Measurements from ENCODE around the gene PTK6.
"Not testable (repeated sequence)": the region's sequence is repeated elsewhere in the genome, so short reads cannot be mapped to it uniquely, and the experiment has no call there.

The PTK6 gene

GRCh38 chr20:63484651-63485403 lies 52.3 kb downstream of the PTK6 start:
- peaks cover 11% of the 10 kb centered on the region; the same call in 1 of the 2 replicates for H3K4me1 ChIP-seq
- no peak overlapping the region for H3K4me3 ChIP-seq
- no peaks in the 10 kb centered on the region for H3K9me3 ChIP-seq
- H3K36me3 ChIP-seq (replicated peaks), result peaks cover 20% of the 10 kb centered on the region
- H3K27me3 ChIP-seq (ENCODE audit: low read depth), result no peaks in the 10 kb centered on the region
- DNase-seq (ENCODE audit: low spot score in 2 of 2), result no peak
- in situ Hi-C loops (cut with MboI; ENCODE audit: low sequenced_read_pairs), result no loop called here

- in situ Hi-C loops (cut with MboI; ENCODE audit: low sequenced_read_pairs), result no loop called here
These were observed 52.9 kb downstream of the PTK6 start for GRCh38 chr20:63484236-63484635.

GRCh38 chr20:63483834-63484233 lies 53.3 kb downstream of the PTK6 start:
- peak in 1 of 2 experiments; percentile 60 for DNase-seq (ENCODE audit: low spot score in 2 of 2)
- in situ Hi-C loops (cut with MboI; ENCODE audit: low sequenced_read_pairs), result no loop called here
- peaks cover under 1% of the 10 kb centered on the region; the same call in 1 of the 2 replicates for H3K27me3 ChIP-seq (ENCODE audit: low read depth)
- H3K4me1 ChIP-seq, result peaks cover 11% of the 10 kb centered on the region; the same call in 1 of the 2 replicates
- no peak overlapping the region for H3K4me3 ChIP-seq
- peaks cover 10% of the 10 kb centered on the region for H3K36me3 ChIP-seq (replicated peaks)
- H3K9me3 ChIP-seq, result no peaks in the 10 kb centered on the region

More at GRCh38 chr20:63484236-63484635, 52.9 kb downstream of the PTK6 start:
- Histone ChIP-seq H3K4me1 (peaks cover 11% of the 10 kb centered on the region; the same call in 1 of the 2 replicates), H3K9me3 (no peaks in the 10 kb centered on the region), H3K4me3 (no peak overlapping the region), H3K27me3 (ENCODE audit: low read depth) (no peaks in the 10 kb centered on the region; the same call in 1 of the 2 replicates), H3K36me3 (replicated peaks) (peaks cover 14% of the 10 kb centered on the region)
- peak in 1 of 2 experiments; percentile 36 for DNase-seq (ENCODE audit: low spot score in 2 of 2)

- peaks cover 10% of the 10 kb centered on the region for H3K27me3 ChIP-seq (ENCODE audit: low read depth)
- in situ Hi-C loops (cut with MboI; ENCODE audit: low sequenced_read_pairs), result no loop called here
- no peak for DNase-seq (ENCODE audit: low spot score in 2 of 2)
- no peaks in the 10 kb centered on the region for H3K36me3 ChIP-seq (replicated peaks)
- no peaks in the 10 kb centered on the region for H3K9me3 ChIP-seq
- peaks cover 11% of the 10 kb centered on the region; the same call in 1 of the 2 replicates for H3K4me1 ChIP-seq
- H3K4me3 ChIP-seq, result no peak overlapping the region
These were observed 55.1 kb downstream of the PTK6 start for GRCh38 chr20:63482021-63482587.

- in situ Hi-C loops (cut with MboI; ENCODE audit: low sequenced_read_pairs), result no loop called here
- no peak for DNase-seq (ENCODE audit: low spot score in 2 of 2)
- Histone ChIP-seq H3K4me1 (peaks cover 11% of the 10 kb centered on the region; the same call in 1 of the 2 replicates), H3K27me3 (ENCODE audit: low read depth) (peaks cover 11% of the 10 kb centered on the region), H3K4me3 (no peak overlapping the region), H3K9me3 (no peaks in the 10 kb centered on the region), H3K36me3 (replicated peaks) (no peaks in the 10 kb centered on the region)
These were observed 55.7 kb downstream of the PTK6 start for GRCh38 chr20:63481503-63481902.

- H3K9me3 ChIP-seq; H3K4me3 ChIP-seq; in situ Hi-C loops (cut with MboI; ENCODE audit: low sequenced_read_pairs); DNase-seq (ENCODE audit: low spot score in 2 of 2); H3K36me3 ChIP-seq (replicated peaks): not testable (repeated sequence)
- peaks cover 23% of the 10 kb centered on the region for H3K27me3 ChIP-seq (ENCODE audit: low read depth)
- H3K4me1 ChIP-seq, result peaks cover 11% of the 10 kb centered on the region; the same call in 1 of the 2 replicates
These were observed 57.3 kb downstream of the PTK6 start for GRCh38 chr20:63479695-63480419.

- in situ Hi-C loops (cut with MboI; ENCODE audit: low sequenced_read_pairs), result no loop called here
- no peaks in the 10 kb centered on the region for H3K9me3 ChIP-seq
- no peak for DNase-seq (ENCODE audit: low spot score in 2 of 2)
- H3K27me3 ChIP-seq (ENCODE audit: low read depth), result peaks cover 34% of the 10 kb centered on the region
- no peak overlapping the region for H3K4me3 ChIP-seq
- no peaks in the 10 kb centered on the region for H3K36me3 ChIP-seq (replicated peaks)
- peaks cover 7% of the 10 kb centered on the region; the same call in 1 of the 2 replicates for H3K4me1 ChIP-seq
These were observed 58.6 kb downstream of the PTK6 start for GRCh38 chr20:63478346-63479302.

All from HAP-1 (cell line).